Astrocyte of the spinal cord (primary cell): ENCODE measurements around the gene ZFAND5.

Experiments used
- DNase-seq: peaks from one replicate; pipeline ENCODE4 v3.0.0; 2011; ENCODE audit warnings: low read depth, low spot score
- H3K4me3 ChIP-seq: 2 replicates; pipeline ENCODE4 v1.5.1; 2011; ENCODE audit warnings: low read depth, mild to moderate bottlenecking, low read length, moderate library complexity
- in situ Hi-C: cut with HindIII; loops from 2 replicates; pipeline ENCODE4 v1.10.0; 2017; ENCODE audit warnings: low sequenced_read_pairs
- TF ChIP-seq, protein P1 (sequence below): IDR thresholded peaks from 2 replicates; pipeline ENCODE4 v1.5.1; 2012; ENCODE audit warnings: low read depth, mild to moderate bottlenecking, low read length, inconsistent platforms

Gene ZFAND5

GRCh38 chr9:72400866-72401265 is 35.9 kb upstream of the ZFAND5 start:
- in situ Hi-C loops: no loop called here
- TF ChIP-seq, protein P1, sequence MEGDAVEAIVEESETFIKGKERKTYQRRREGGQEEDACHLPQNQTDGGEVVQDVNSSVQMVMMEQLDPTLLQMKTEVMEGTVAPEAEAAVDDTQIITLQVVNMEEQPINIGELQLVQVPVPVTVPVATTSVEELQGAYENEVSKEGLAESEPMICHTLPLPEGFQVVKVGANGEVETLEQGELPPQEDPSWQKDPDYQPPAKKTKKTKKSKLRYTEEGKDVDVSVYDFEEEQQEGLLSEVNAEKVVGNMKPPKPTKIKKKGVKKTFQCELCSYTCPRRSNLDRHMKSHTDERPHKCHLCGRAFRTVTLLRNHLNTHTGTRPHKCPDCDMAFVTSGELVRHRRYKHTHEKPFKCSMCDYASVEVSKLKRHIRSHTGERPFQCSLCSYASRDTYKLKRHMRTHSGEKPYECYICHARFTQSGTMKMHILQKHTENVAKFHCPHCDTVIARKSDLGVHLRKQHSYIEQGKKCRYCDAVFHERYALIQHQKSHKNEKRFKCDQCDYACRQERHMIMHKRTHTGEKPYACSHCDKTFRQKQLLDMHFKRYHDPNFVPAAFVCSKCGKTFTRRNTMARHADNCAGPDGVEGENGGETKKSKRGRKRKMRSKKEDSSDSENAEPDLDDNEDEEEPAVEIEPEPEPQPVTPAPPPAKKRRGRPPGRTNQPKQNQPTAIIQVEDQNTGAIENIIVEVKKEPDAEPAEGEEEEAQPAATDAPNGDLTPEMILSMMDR: no peak
- DNase-seq: no peak
- H3K4me3 ChIP-seq: no peak overlapping the region

GRCh38 chr9:72399391-72399790 is 34.4 kb upstream of the ZFAND5 start:
- in situ Hi-C loops: no loop called here
- no peak for DNase-seq
- H3K4me3 ChIP-seq: no peak overlapping the region
- TF ChIP-seq, protein P1: no peak

- H3K4me3 ChIP-seq: no peak overlapping the region
- TF ChIP-seq, protein P1: no peak
- DNase-seq: peak; percentile 59
- in situ Hi-C loops: no loop called here
These were observed 31.5 kb upstream of the ZFAND5 start for GRCh38 chr9:72396247-72397091.

- in situ Hi-C loops: no loop called here
- no peak for DNase-seq
- H3K4me3 ChIP-seq: no peak overlapping the region
- TF ChIP-seq, protein P1: no peak
These were observed 29.1 kb upstream of the ZFAND5 start for GRCh38 chr9:72394066-72394465.

DNA sequence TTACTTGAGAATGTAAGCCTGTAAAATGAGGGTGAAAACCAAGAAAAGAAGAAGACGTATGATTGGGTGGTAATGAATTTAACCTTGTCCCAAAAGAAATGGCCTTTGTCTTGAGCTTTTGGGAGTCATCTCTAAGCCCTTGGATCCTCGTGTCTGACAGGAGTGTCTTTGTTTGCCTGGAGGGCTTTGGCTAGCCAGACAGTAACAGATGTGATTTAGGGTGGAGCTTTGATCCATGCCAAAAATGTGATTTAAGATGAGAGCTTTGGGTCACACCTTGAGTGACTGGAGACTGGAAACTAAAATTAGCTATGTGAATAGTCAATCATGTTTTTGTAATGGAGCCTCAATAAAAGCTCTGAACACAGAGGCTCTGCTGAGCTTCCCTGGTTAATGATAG is 25.9 kb upstream of the ZFAND5 start:
- DNase-seq: no peak
- TF ChIP-seq, protein P1: no peak
- H3K4me3 ChIP-seq: no peak overlapping the region
- in situ Hi-C loops: no loop called here

DNA sequence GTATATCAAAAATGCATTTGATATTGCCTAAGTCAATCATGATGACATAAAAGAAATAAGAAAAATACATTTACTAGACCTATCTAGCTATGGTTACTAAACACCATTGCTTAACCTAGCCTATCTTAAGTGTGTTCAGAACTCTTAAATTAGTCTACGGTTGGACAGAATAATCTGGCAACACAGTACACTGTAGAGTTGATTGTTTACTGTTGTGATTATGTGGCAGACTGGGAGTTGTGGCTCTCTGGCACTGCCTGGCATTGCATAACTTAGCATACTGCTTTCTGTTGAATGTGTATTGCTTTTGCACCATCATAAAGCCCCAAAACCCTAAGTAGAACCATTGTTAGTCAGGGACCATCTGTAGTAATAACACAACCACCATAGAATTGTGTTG is 21.2 kb upstream of the ZFAND5 start:
- in situ Hi-C loops: no loop called here
- no peak overlapping the region for H3K4me3 ChIP-seq
- TF ChIP-seq, protein P1: no peak
- no peak for DNase-seq
